HEK293 (cell line): ENCODE data around the gene SLC35E1.

ENCODE experiments used
- CTCF ChIA-PET: fragments of 350-600 bp; formaldehyde crosslinking; extraction: SDS; loops from one replicate; lab custom pipeline; 2021; ENCODE audit warnings: antibody characterized with exemption; lab: Yijun Ruan, JAX
- POLR2A ChIA-PET: fragments of 300-600 bp; formaldehyde crosslinking; extraction: SDS; loops from one replicate; lab custom pipeline; 2020; ENCODE audit warnings: antibody characterized with exemption, inconsistent platforms; lab: Yijun Ruan, JAX
- H3K27ac ChIP-seq: fragments of 200-500 bp; sonication (Bioruptor generic); 2 replicates; pipeline ENCODE4 v1.5.1; 2014; ENCODE audit warnings: low read depth, low read length, control low read depth, inconsistent platforms; ENCODE audit errors: extremely low read depth
- H3K36me3 ChIP-seq, 2 experiments: fragments of 200-500 bp in 1 of 2; sonication (Bioruptor generic) in 1 of 2; 1 replicate in 1 of 2; 2 replicates in 1 of 2; pipeline ENCODE4 v1.5.1; 2014 to 2017; ENCODE audit warnings: inconsistent platforms in 2 of 2, low read length in 2 of 2; ENCODE audit not compliant: control insufficient read depth in 2 of 2, insufficient read depth in 1 of 2
- H3K4me1 ChIP-seq: fragments of 200-500 bp; sonication (Bioruptor generic); 2 replicates; pipeline ENCODE4 v1.5.1; 2014; ENCODE audit warnings: mild to moderate bottlenecking, low read length, inconsistent platforms; ENCODE audit not compliant: control insufficient read depth, insufficient read depth
- H3K4me3 ChIP-seq: 2 replicates; pipeline ENCODE4 v1.5.1; 2011; ENCODE audit warnings: low read depth, mild to moderate bottlenecking, control low read depth, low read length, moderate library complexity
- H3K9me3 ChIP-seq: fragments of 200-500 bp; sonication (Bioruptor generic); 2 replicates; pipeline ENCODE4 v1.5.1; 2014; ENCODE audit warnings: low read depth, low read length, inconsistent platforms; ENCODE audit not compliant: control insufficient read depth, insufficient read depth
- EGR2 ChIP-seq: fragments of 450-650 bp; formaldehyde crosslinking; IDR thresholded peaks from 2 replicates; pipeline ENCODE4 v1.5.1; 2016; ENCODE audit warnings: low read depth, missing biosample characterization, missing genetic modification characterization
- KLF1 ChIP-seq: fragments of 450-650 bp; formaldehyde crosslinking; IDR thresholded peaks from 2 replicates; pipeline ENCODE4 v1.5.1; 2016; ENCODE audit warnings: missing biosample characterization, missing genetic modification characterization
- KLF8 ChIP-seq: fragments of 450-650 bp; formaldehyde crosslinking; IDR thresholded peaks from 2 replicates; pipeline ENCODE4 v1.5.1; 2016; ENCODE audit warnings: missing biosample characterization, missing genetic modification characterization
- MEIS1 ChIP-seq: sonication (generic); formaldehyde crosslinking; IDR thresholded peaks from 2 replicates; pipeline ENCODE4 v1.8.1; 2022; ENCODE audit warnings: missing genetic modification reagents, mild to moderate bottlenecking, borderline replicate concordance
- PRDM2 ChIP-seq: fragments of 450-650 bp; formaldehyde crosslinking; IDR thresholded peaks from 2 replicates; pipeline ENCODE4 v1.5.1; 2016; ENCODE audit warnings: missing biosample characterization, missing genetic modification characterization, borderline replicate concordance
- ZBTB11 ChIP-seq: fragments of 450-650 bp; formaldehyde crosslinking; conservative IDR thresholded peaks from 2 replicates; pipeline ENCODE4 v1.5.1; 2016; ENCODE audit warnings: low read depth, missing biosample characterization, missing genetic modification characterization
- ZBTB17 ChIP-seq: fragments of 450-650 bp; formaldehyde crosslinking; IDR thresholded peaks from 2 replicates; pipeline ENCODE4 v1.5.1; 2016; ENCODE audit warnings: missing biosample characterization, missing genetic modification characterization
- ZEB2 ChIP-seq: fragments of 450-650 bp; formaldehyde crosslinking; IDR thresholded peaks from 2 replicates; pipeline ENCODE4 v1.5.1; 2016; ENCODE audit warnings: missing biosample characterization, missing genetic modification characterization
- ZFHX2 ChIP-seq: fragments of 450-650 bp; formaldehyde crosslinking; conservative IDR thresholded peaks from 2 replicates; pipeline ENCODE4 v1.5.1; 2016; ENCODE audit warnings: missing biosample characterization, missing genetic modification characterization
- ZFP41 ChIP-seq: fragments of 450-650 bp; formaldehyde crosslinking; IDR thresholded peaks from 2 replicates; pipeline ENCODE4 v1.5.1; 2016; ENCODE audit warnings: missing biosample characterization, missing genetic modification characterization, borderline replicate concordance
- ZNF121 ChIP-seq: fragments of 450-650 bp; formaldehyde crosslinking; IDR thresholded peaks from 2 replicates; pipeline ENCODE4 v1.5.1; 2016; ENCODE audit warnings: missing biosample characterization, missing genetic modification characterization
- ZNF521 ChIP-seq: fragments of 450-650 bp; formaldehyde crosslinking; IDR thresholded peaks from 2 replicates; pipeline ENCODE4 v1.5.1; 2017; ENCODE audit warnings: missing biosample characterization, mild to moderate bottlenecking, missing genetic modification characterization
- ZNF529 ChIP-seq: fragments of 450-650 bp; formaldehyde crosslinking; IDR thresholded peaks from 2 replicates; pipeline ENCODE4 v1.5.1; 2017; ENCODE audit warnings: missing genetic modification characterization, missing biosample characterization; ENCODE audit not compliant: insufficient replicate concordance
- ZNF629 ChIP-seq: fragments of 450-650 bp; formaldehyde crosslinking; IDR thresholded peaks from 2 replicates; pipeline ENCODE4 v1.5.1; 2017; ENCODE audit warnings: missing biosample characterization, missing genetic modification characterization
- ZNF664 ChIP-seq: fragments of 450-650 bp; formaldehyde crosslinking; IDR thresholded peaks from 2 replicates; pipeline ENCODE4 v1.5.1; 2016; ENCODE audit warnings: missing biosample characterization, missing genetic modification characterization
- ZNF670 ChIP-seq: fragments of 450-650 bp; formaldehyde crosslinking; IDR thresholded peaks from 2 replicates; pipeline ENCODE4 v1.5.1; 2016; ENCODE audit warnings: missing biosample characterization, missing genetic modification characterization, low read depth
- ZNF837 ChIP-seq: fragments of 450-650 bp; formaldehyde crosslinking; IDR thresholded peaks from 2 replicates; pipeline ENCODE4 v1.5.1; 2016; ENCODE audit warnings: missing biosample characterization, missing genetic modification characterization
- ZSCAN30 ChIP-seq: fragments of 450-650 bp; IDR thresholded peaks from 2 replicates; pipeline ENCODE4 v1.5.1; 2018; ENCODE audit warnings: missing biosample characterization, mild to moderate bottlenecking, missing genetic modification characterization, moderate library complexity
- TF ChIP-seq, protein P1 (sequence below): fragments of 450-650 bp; formaldehyde crosslinking; IDR thresholded peaks from 2 replicates; pipeline ENCODE4 v1.5.1; 2016; ENCODE audit warnings: missing biosample characterization, missing genetic modification characterization, low read depth
- TF ChIP-seq, protein P2 (sequence below): fragments of 450-650 bp; formaldehyde crosslinking; IDR thresholded peaks from 2 replicates; pipeline ENCODE4 v1.5.1; 2016; ENCODE audit warnings: missing biosample characterization, missing genetic modification characterization
- TF ChIP-seq, protein P3 (sequence below): fragments of 450-650 bp; formaldehyde crosslinking; IDR thresholded peaks from 2 replicates; pipeline ENCODE4 v1.5.1; 2016; ENCODE audit warnings: missing biosample characterization, missing genetic modification characterization

The SLC35E1 gene

DNA sequence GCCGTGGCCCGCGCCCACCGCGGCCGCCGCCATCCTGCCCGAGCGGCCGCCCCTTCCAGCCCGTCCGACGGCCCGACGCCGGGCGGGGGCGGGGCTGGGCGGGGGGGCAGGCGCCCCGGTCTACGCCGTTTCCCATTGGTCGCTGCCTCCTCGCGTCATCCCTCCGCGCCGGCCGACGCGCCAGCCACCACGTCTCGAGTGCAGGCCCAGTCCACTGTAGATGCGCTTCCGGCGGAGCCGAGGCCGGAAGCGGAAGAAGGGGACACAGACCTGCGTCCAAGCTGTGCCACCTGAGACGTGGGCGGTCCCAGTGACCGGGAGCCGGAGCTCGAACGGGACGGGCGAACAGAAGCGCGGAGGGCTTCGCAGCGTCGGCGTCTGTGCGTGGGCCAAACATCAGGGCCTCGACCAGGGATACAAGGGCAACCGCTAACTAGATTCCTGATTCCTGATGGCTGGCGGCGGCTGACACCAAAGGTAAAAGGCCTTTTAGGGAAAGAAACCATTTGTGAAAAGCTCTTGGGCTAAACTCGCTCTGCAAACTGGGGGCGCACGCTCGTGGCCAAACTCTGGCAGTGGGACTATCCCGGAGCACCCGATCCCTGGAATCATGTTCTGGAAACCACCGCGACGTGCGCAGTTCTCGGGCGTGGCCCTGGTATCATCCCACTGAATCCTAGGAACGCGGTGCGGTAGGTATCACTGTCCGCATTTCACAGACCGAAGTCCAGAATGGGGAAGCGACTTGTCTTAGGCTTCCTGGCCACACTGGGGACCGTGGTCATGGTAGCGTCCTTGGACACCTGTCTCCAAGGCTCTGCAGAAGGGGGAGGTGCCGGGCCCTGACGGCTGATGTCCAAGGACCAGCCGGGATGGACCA lies at the start of gene SLC35E1:
SLC35E1 (minus strand) TSS at position 84 of the 880 bp plus-strand sequence; CDS start at position 33, 51 bp downstream.
- ChIA-PET POLR2A (interaction anchor here (0.8 to 2.5 kb wide), 9 partner anchors 9 to 131 kb away, joined by 3 to 23 read pairs (median 3); partner anchors contain the start of gene MED26), CTCF (interaction anchor here (0.6 kb wide), 1 partner anchor 12 kb away, joined by 3 read pairs; no protein-coding TSS in a partner anchor)
- no peaks in the 10 kb centered on the region for H3K9me3 ChIP-seq
- H3K36me3 ChIP-seq: peaks cover under 1 to 53% of the 10 kb centered on the region in 2 experiments; a peak in 2 of 3 replicates
- peaks cover 2% of the 10 kb centered on the region; the same call in 1 of the 2 replicates for H3K4me1 ChIP-seq
- H3K27ac ChIP-seq: peak within 1 kb of the TSS; percentile 76
- peak within 1 kb of the TSS; percentile 82 for H3K4me3 ChIP-seq
- TF ChIP-seq ZNF670: no peak
- TF ChIP-seq ZNF529 (tag by site-specific recombination): no peak
- no peak for TF ChIP-seq PRDM2 (tag by site-specific recombination)
- 0 out of 2 replicates have a peak, but pooled peaks have one; percentile 27 for TF ChIP-seq KLF1 (tag by site-specific recombination)
- peak; percentile 79 for TF ChIP-seq ZBTB17
- peak; percentile 73 for TF ChIP-seq ZSCAN30
- TF ChIP-seq, protein P1, sequence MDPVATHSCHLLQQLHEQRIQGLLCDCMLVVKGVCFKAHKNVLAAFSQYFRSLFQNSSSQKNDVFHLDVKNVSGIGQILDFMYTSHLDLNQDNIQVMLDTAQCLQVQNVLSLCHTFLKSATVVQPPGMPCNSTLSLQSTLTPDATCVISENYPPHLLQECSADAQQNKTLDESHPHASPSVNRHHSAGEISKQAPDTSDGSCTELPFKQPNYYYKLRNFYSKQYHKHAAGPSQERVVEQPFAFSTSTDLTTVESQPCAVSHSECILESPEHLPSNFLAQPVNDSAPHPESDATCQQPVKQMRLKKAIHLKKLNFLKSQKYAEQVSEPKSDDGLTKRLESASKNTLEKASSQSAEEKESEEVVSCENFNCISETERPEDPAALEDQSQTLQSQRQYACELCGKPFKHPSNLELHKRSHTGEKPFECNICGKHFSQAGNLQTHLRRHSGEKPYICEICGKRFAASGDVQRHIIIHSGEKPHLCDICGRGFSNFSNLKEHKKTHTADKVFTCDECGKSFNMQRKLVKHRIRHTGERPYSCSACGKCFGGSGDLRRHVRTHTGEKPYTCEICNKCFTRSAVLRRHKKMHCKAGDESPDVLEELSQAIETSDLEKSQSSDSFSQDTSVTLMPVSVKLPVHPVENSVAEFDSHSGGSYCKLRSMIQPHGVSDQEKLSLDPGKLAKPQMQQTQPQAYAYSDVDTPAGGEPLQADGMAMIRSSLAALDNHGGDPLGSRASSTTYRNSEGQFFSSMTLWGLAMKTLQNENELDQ (tag by site-specific recombination): no peak
- no peak for TF ChIP-seq ZNF121
- no peak for TF ChIP-seq ZFP41 (tag by site-specific recombination)
- no peak for TF ChIP-seq ZNF837
- TF ChIP-seq, protein P2, sequence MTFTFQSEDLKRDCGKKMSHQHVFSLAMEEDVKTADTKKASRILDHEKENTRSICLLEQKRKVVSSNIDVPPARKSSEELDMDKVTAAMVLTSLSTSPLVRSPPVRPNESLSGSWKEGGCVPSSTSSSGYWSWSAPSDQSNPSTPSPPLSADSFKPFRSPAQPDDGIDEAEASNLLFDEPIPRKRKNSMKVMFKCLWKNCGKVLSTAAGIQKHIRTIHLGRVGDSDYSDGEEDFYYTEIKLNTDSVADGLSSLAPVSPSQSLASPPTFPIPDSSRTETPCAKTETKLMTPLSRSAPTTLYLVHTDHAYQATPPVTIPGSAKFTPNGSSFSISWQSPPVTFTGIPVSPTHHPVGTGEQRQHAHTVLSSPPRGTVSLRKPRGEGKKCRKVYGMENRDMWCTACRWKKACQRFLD (tag by site-specific recombination): no peak
- TF ChIP-seq ZNF521 (tag by site-specific recombination): no peak
- TF ChIP-seq, protein P3, sequence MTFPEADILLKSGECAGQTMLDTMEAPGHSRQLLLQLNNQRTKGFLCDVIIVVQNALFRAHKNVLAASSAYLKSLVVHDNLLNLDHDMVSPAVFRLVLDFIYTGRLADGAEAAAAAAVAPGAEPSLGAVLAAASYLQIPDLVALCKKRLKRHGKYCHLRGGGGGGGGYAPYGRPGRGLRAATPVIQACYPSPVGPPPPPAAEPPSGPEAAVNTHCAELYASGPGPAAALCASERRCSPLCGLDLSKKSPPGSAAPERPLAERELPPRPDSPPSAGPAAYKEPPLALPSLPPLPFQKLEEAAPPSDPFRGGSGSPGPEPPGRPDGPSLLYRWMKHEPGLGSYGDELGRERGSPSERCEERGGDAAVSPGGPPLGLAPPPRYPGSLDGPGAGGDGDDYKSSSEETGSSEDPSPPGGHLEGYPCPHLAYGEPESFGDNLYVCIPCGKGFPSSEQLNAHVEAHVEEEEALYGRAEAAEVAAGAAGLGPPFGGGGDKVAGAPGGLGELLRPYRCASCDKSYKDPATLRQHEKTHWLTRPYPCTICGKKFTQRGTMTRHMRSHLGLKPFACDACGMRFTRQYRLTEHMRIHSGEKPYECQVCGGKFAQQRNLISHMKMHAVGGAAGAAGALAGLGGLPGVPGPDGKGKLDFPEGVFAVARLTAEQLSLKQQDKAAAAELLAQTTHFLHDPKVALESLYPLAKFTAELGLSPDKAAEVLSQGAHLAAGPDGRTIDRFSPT: peak; percentile 86
- peak; percentile 92 for TF ChIP-seq ZFHX2
- no peak for TF ChIP-seq MEIS1 (CRISPR knock-in tag)
- peak; percentile 83 for TF ChIP-seq ZEB2 (tag by site-specific recombination)
- TF ChIP-seq EGR2 (tag by site-specific recombination): peak; percentile 85
- TF ChIP-seq ZNF629 (tag by site-specific recombination): peak; percentile 96
- TF ChIP-seq ZBTB11: peak; percentile 98
- peak; percentile 84 for TF ChIP-seq KLF8 (tag by site-specific recombination)
- no peak for TF ChIP-seq ZNF664 (tag by site-specific recombination)
